SK-N-SH (cell line): Measurements from ENCODE around the gene ACOT7. TPM values are rescaled to one million over a fixed set of nuclear protein-coding genes. Genes with fewer than 3 reads are reported as not detected.

Experiments
- CTCF ChIA-PET: fragments of 300-600, 350-600 bp; formaldehyde crosslinking; extraction: SDS; loops from one replicate; lab custom pipeline; 2021; lab: Yijun Ruan, JAX
- POLR2A ChIA-PET: fragments of 350-600 bp; sonication (Branson Sonifier 250); formaldehyde crosslinking; extraction: SDS; loops from one replicate; lab custom pipeline; 2020; ENCODE audit warnings: antibody characterized with exemption, inconsistent platforms; lab: Yijun Ruan, JAX
- DNase-seq: peaks from one replicate; pipeline ENCODE4 v3.0.0; 2012
- H2AFZ ChIP-seq: fragments of 200-600 bp; sonication (generic); 2 replicates; pipeline ENCODE4 v1.8.1; 2016; ENCODE audit warnings: antibody characterized with exemption, mild to moderate bottlenecking, low read depth
- H3F3A ChIP-seq: fragments of 200-600 bp; sonication (generic); replicated peaks from 2 replicates; pipeline ENCODE3; 2016; ENCODE audit warnings: antibody characterized with exemption, mild to moderate bottlenecking; ENCODE audit not compliant: insufficient read depth
- H3K27ac ChIP-seq, 2 experiments: fragments of 200-500 bp in 1 of 2; fragments of 200-600 bp in 1 of 2; sonication (Bioruptor generic) in 1 of 2; sonication (generic), shearing (Covaris generic) in 1 of 2; 2 replicates each; pipeline versions ENCODE4 v1.5.1 to v1.6.1; 2014 to 2016; ENCODE audit warnings: low read depth in 2 of 2, inconsistent platforms in 1 of 2, low read length in 1 of 2, mild to moderate bottlenecking in 1 of 2, mixed read lengths in 1 of 2
- H3K27me3 ChIP-seq: fragments of 200-600 bp; sonication (generic), shearing (Covaris generic); 2 replicates; pipeline ENCODE4 v1.6.1; 2016; ENCODE audit warnings: mixed run types; ENCODE audit not compliant: insufficient read depth
- H3K36me3 ChIP-seq, 2 experiments: fragments of 200-500 bp in 1 of 2; fragments of 200-600 bp in 1 of 2; sonication (Bioruptor generic) in 1 of 2; sonication (generic) in 1 of 2; replicated peaks in 1 of 2; 2 replicates each; pipeline versions ENCODE3 to v1.5.1; 2014 to 2016; ENCODE audit warnings: low read length in 1 of 2, mild to moderate bottlenecking in 1 of 2; ENCODE audit not compliant: insufficient read depth in 2 of 2, control insufficient read depth in 1 of 2
- H3K4me1 ChIP-seq, 2 experiments: fragments of 200-500 bp in 1 of 2; fragments of 200-600 bp in 1 of 2; sonication (Bioruptor generic) in 1 of 2; sonication (generic), shearing (Covaris generic) in 1 of 2; 2 replicates each; pipeline versions ENCODE4 v1.5.1 to v1.6.1; 2014 to 2016; ENCODE audit warnings: low read depth in 1 of 2, low read length in 1 of 2, mixed run types in 1 of 2; ENCODE audit not compliant: insufficient read depth in 2 of 2, control insufficient read depth in 1 of 2
- H3K4me2 ChIP-seq: fragments of 200-600 bp; sonication (generic), shearing (Covaris generic); 2 replicates; pipeline ENCODE4 v1.6.1; 2017; ENCODE audit warnings: mixed run types
- H3K4me3 ChIP-seq, 2 experiments: fragments of 200-500 bp in 1 of 2; fragments of 200-600 bp in 1 of 2; sonication (Bioruptor generic) in 1 of 2; sonication (generic), shearing (Covaris generic) in 1 of 2; 2 replicates each; pipeline versions ENCODE4 v1.5.1 to v1.8.1; 2014 to 2016; ENCODE audit warnings: low read depth in 2 of 2, inconsistent platforms in 1 of 2, low read length in 1 of 2, mild to moderate bottlenecking in 1 of 2, mixed read lengths in 1 of 2, moderate library complexity in 1 of 2
- H3K79me2 ChIP-seq: fragments of 200-600 bp; sonication (generic); 2 replicates; pipeline ENCODE4 v1.8.1; 2017; ENCODE audit warnings: mild to moderate bottlenecking; ENCODE audit not compliant: insufficient read depth
- H3K9ac ChIP-seq: fragments of 200-600 bp; sonication (generic); 2 replicates; pipeline ENCODE4 v1.6.1; 2017; ENCODE audit warnings: mixed run types
- H3K9me2 ChIP-seq: fragments of 200-600 bp; sonication (generic); 2 replicates; pipeline ENCODE4 v1.6.1; 2017; ENCODE audit warnings: mixed run types
- H3K9me3 ChIP-seq: fragments of 200-600 bp; sonication (generic); 2 replicates; pipeline ENCODE4 v1.6.1; 2017; ENCODE audit warnings: mixed run types, mild to moderate bottlenecking, moderate library complexity
- H4K20me1 ChIP-seq: fragments of 200-600 bp; sonication (generic); 2 replicates; pipeline ENCODE4 v1.6.1; 2017; ENCODE audit warnings: mild to moderate bottlenecking, mixed run types; ENCODE audit not compliant: insufficient read depth
- CHD2 ChIP-seq: fragments of 150-350 bp; IDR thresholded peaks from 2 replicates; pipeline ENCODE4 v1.6.1; 2018; ENCODE audit warnings: low read length; ENCODE audit not compliant: partially characterized antibody
- ELF1 ChIP-seq: IDR thresholded peaks from 2 replicates; pipeline ENCODE4 v1.4.0; 2012
- MXI1 ChIP-seq: IDR thresholded peaks from 2 replicates; pipeline ENCODE4 v1.6.1; 2012; ENCODE audit warnings: mild to moderate bottlenecking, low read depth, low read length, improper control_type of control experiment
- RAD21 ChIP-seq: IDR thresholded peaks from 2 replicates; pipeline ENCODE4 v1.6.1; 2012; ENCODE audit warnings: mild to moderate bottlenecking, low read length
- REST ChIP-seq: IDR thresholded peaks from 2 replicates; pipeline ENCODE4 v1.6.1; 2012; ENCODE audit warnings: mild to moderate bottlenecking, low read depth, low read length, moderate library complexity
- RFX5 ChIP-seq: IDR thresholded peaks from 2 replicates; pipeline ENCODE4 v1.6.1; 2012; ENCODE audit warnings: mild to moderate bottlenecking, improper control_type of control experiment, low read length
- RXRA ChIP-seq: IDR thresholded peaks from 2 replicates; pipeline ENCODE4 v1.4.0; 2012; ENCODE audit warnings: low read depth, mild to moderate bottlenecking, borderline replicate concordance
- TAF1 ChIP-seq: IDR thresholded peaks from 2 replicates; pipeline ENCODE4 v1.6.1; 2012; ENCODE audit warnings: low read depth, mild to moderate bottlenecking, low read length, moderate library complexity, borderline replicate concordance
- TCF12 ChIP-seq: IDR thresholded peaks from 2 replicates; pipeline ENCODE4 v1.4.0; 2012
- WGBS: methylation state at CpG from one replicate; pipeline ENCODE4 v1.1.6; 2017; ENCODE audit warnings: low lambda C conversion rate; 5-methylcytosine and 5-hydroxymethylcytosine counted together
- polyA plus RNA-seq, 3 experiments: library from polyadenylated mRNA; depleted of rRNA; stranded (reverse); fragments of >200 nt; gene quantifications; 2 replicates each; pipeline ENCODE4 v1.2.3, GENCODE V29; 2012
- TF ChIP-seq, protein P1 (sequence below): IDR thresholded peaks from 2 replicates; pipeline ENCODE4 v1.4.0; 2012; ENCODE audit warnings: low read depth, borderline replicate concordance
- TF ChIP-seq, protein P2 (sequence below): fragments of 200-600 bp; sonication (generic); IDR thresholded peaks from 2 replicates; pipeline ENCODE4 v1.6.1; 2017; ENCODE audit warnings: antibody characterized with exemption, mild to moderate bottlenecking, moderate library complexity

ACOT7 gene
- polyA plus RNA-seq, 1 of the 3 experiments (the other 2 are of a cell fraction), result 289 TPM

- WGBS, result 67% methylated on average over 11 of the region's 14 CpGs
- ChIA-PET POLR2A (interaction anchor here (1.8 kb wide), 1 partner anchor 32 kb away, joined by 9 read pairs; no protein-coding TSS in a partner anchor), CTCF (interaction anchor here (0.7 to 11.1 kb wide), 11 partner anchors 9 to 106 kb away, joined by 3 to 123 read pairs (median 4); no protein-coding TSS in a partner anchor)
- Histone ChIP-seq H3K36me3 (no peaks in the 10 kb centered on the region), H3K9me3 (no peaks in the 10 kb centered on the region), H3K4me3 (no peak overlapping the region), H3K4me2 (no peak overlapping the region), H3F3A (no peaks in the 10 kb centered on the region), H3K27ac (peak overlapping the region in 1 of 2 experiments; percentile 56; a peak in 2 of 4 replicates), H3K4me1 (peaks cover 0 to 69% of the 10 kb centered on the region in 2 experiments; a peak in 2 of 4 replicates), H4K20me1 (peaks cover 25% of the 10 kb centered on the region), H3K9ac (no peak overlapping the region), H3K27me3 (no peaks in the 10 kb centered on the region), H3K9me2 (no peaks in the 10 kb centered on the region), H2AFZ (no peak overlapping the region), H3K79me2 (peaks cover 35% of the 10 kb centered on the region; the same call in 1 of the 2 replicates)
- TF ChIP-seq, protein P1, sequence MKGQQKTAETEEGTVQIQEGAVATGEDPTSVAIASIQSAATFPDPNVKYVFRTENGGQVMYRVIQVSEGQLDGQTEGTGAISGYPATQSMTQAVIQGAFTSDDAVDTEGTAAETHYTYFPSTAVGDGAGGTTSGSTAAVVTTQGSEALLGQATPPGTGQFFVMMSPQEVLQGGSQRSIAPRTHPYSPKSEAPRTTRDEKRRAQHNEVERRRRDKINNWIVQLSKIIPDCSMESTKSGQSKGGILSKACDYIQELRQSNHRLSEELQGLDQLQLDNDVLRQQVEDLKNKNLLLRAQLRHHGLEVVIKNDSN, result no peak
- TF ChIP-seq TCF12 (no peak), TAF1 (no peak), ELF1 (no peak), RFX5 (no peak), MXI1 (0 out of 2 replicates have a peak, but pooled peaks have one; percentile 18), RAD21 (no peak)
- DNase-seq, result no peak
Observed at GRCh38 chr1:6353955-6354658, 39.5 kb downstream of the ACOT7 start.

DNA sequence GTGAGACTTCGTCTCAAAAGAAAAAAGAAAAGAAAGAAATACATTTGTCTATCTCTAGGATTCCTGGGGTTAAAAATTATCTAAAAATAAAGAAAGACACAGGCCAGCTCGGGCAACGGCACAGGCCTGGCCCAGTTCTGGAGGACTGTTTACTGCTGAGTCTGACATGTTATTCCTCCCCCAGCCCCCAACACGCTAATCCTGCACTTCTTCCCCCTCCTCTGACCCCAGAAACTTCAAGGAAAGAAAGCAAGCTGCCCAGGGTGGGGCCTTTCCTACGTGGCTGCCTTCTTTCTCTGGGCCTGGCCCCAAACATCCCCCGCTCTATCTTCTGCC is 40.0 kb downstream of the ACOT7 start:
- Histone ChIP-seq H4K20me1 (peaks cover 25% of the 10 kb centered on the region), H3K4me3 (no peak overlapping the region), H3K9me2 (no peaks in the 10 kb centered on the region), H3K79me2 (peaks cover 29% of the 10 kb centered on the region; the same call in 1 of the 2 replicates), H3K36me3 (no peaks in the 10 kb centered on the region)
- POLR2A ChIA-PET, result interaction anchor here (1.8 kb wide), 1 partner anchor 32 kb away, joined by 9 read pairs; no protein-coding TSS in a partner anchor
- no peak for DNase-seq
- no peak for TF ChIP-seq CHD2
- TF ChIP-seq, protein P2, sequence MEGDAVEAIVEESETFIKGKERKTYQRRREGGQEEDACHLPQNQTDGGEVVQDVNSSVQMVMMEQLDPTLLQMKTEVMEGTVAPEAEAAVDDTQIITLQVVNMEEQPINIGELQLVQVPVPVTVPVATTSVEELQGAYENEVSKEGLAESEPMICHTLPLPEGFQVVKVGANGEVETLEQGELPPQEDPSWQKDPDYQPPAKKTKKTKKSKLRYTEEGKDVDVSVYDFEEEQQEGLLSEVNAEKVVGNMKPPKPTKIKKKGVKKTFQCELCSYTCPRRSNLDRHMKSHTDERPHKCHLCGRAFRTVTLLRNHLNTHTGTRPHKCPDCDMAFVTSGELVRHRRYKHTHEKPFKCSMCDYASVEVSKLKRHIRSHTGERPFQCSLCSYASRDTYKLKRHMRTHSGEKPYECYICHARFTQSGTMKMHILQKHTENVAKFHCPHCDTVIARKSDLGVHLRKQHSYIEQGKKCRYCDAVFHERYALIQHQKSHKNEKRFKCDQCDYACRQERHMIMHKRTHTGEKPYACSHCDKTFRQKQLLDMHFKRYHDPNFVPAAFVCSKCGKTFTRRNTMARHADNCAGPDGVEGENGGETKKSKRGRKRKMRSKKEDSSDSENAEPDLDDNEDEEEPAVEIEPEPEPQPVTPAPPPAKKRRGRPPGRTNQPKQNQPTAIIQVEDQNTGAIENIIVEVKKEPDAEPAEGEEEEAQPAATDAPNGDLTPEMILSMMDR, result no peak
- no peak for TF ChIP-seq REST
- no peak for TF ChIP-seq RXRA
- TF ChIP-seq, all 33 proteins: peak for 0
- no peak overlapping the region for H2AFZ ChIP-seq
- H3K9ac ChIP-seq, result no peak overlapping the region
- CTCF ChIA-PET, result interaction anchor here (0.7 to 11.1 kb wide), 10 partner anchors 9 to 106 kb away, joined by 3 to 123 read pairs (median 4); no protein-coding TSS in a partner anchor
- H3K4me2 ChIP-seq, result no peak overlapping the region
- H3K27ac ChIP-seq, result peak overlapping the region in 1 of 2 experiments; percentile 56; a peak in 1 of 4 replicates
- H3F3A ChIP-seq, result no peaks in the 10 kb centered on the region
- H3K4me1 ChIP-seq, result peaks cover 0 to 64% of the 10 kb centered on the region in 2 experiments; a peak in 1 of 4 replicates
- H3K9me3 ChIP-seq, result no peaks in the 10 kb centered on the region
- no peaks in the 10 kb centered on the region for H3K27me3 ChIP-seq
- WGBS, result 75% methylated on average over 6 of the region's 6 CpGs
